HepG2 (cell line): Measurements from ENCODE around the gene RSF1. TPM values are rescaled to one million over a fixed set of nuclear protein-coding genes. Genes with fewer than 3 reads are reported as not detected.

Source experiments
- ATAC-seq: fragments of 200-7000 bp; cut with Tn5 transposase; 3 replicates; pipeline ENCODE4 v1.9.1; 2020; ENCODE audit warnings: mild to moderate bottlenecking, moderate library complexity
- BruUV-seq: library from RNA; stranded (reverse); fragments of 400-500 nt; replicated peaks from 2 replicates; lab custom pipeline; 2021; lab: Mats Ljungman, UMichigan
- CTCF ChIA-PET: fragments of 300-600 bp; formaldehyde crosslinking; extraction: SDS; loops from one replicate; lab custom pipeline; 2021; ENCODE audit warnings: low total read pairs, inconsistent platforms, low intra/inter-chr PET ratio; lab: Yijun Ruan, JAX
- POLR2A ChIA-PET: fragments of 350-600 bp; sonication (Branson Sonifier 250); formaldehyde crosslinking; loops from one replicate; lab custom pipeline; 2020; ENCODE audit warnings: antibody characterized with exemption, inconsistent platforms; lab: Yijun Ruan, JAX
- DNase-seq: peaks from one replicate; pipeline ENCODE4 v3.0.0-alpha.2; 2015; ENCODE audit warnings: low spot score
- FAIRE-seq: peaks from 3 replicates; lab custom pipeline; 2011; peaks lifted over from hg19 to GRCh38; lab: Jason Lieb, UNC
- H2AFZ ChIP-seq: one replicate; pipeline ENCODE4 v1.6.1; 2011; ENCODE audit warnings: low read length, inconsistent platforms
- H3K27ac ChIP-seq: fragments of 300-600 bp; 3 replicates; pipeline ENCODE4 v1.8.0; 2011; ENCODE audit warnings: mixed run types, mild to moderate bottlenecking, mixed read lengths, low read length, inconsistent platforms; ENCODE audit not compliant: insufficient read depth; ENCODE audit errors: extremely low read length
- H3K27me3 ChIP-seq, 2 experiments: fragments of 200-600 bp in 1 of 2; 2 replicates in 1 of 2; 3 replicates in 1 of 2; pipeline versions ENCODE4 v1.6.0 to v1.8.0; 2011; ENCODE audit warnings: low read length in 2 of 2, mild to moderate bottlenecking in 2 of 2, moderate library complexity in 2 of 2, inconsistent platforms in 1 of 2; ENCODE audit not compliant: insufficient read depth in 2 of 2, control insufficient read depth in 1 of 2
- H3K36me3 ChIP-seq, 2 experiments: fragments of 200-600 bp in 1 of 2; replicated peaks in 1 of 2; 2 replicates in 1 of 2; 3 replicates in 1 of 2; pipeline versions ENCODE4 v1.5.1 to v1.8.0; 2011; ENCODE audit warnings: low read length in 2 of 2, inconsistent platforms in 1 of 2; ENCODE audit not compliant: insufficient read depth in 2 of 2, control insufficient read depth in 1 of 2
- H3K4me1 ChIP-seq: 2 replicates; pipeline ENCODE4 v1.5.1; 2012; ENCODE audit warnings: low read length, inconsistent platforms; ENCODE audit not compliant: insufficient read depth
- H3K4me2 ChIP-seq: 2 replicates; pipeline ENCODE4 v1.6.0; 2011; ENCODE audit warnings: low read depth, low read length, inconsistent platforms
- H3K4me3 ChIP-seq, 3 experiments: fragments of 200-600 bp in 1 of 3; sonication (generic), shearing (Covaris generic) in 1 of 3; replicated peaks in 1 of 3; 2 replicates each; pipeline ENCODE4 v1.5.1; 2011 to 2016; ENCODE audit warnings: low read length in 3 of 3, inconsistent platforms in 2 of 3, low read depth in 2 of 3, mild to moderate bottlenecking in 2 of 3, control low read depth in 1 of 3, mixed read lengths in 1 of 3; ENCODE audit not compliant: insufficient read depth in 1 of 3
- H3K79me2 ChIP-seq: one replicate; pipeline ENCODE4 v1.6.1; 2011; ENCODE audit warnings: low read length, inconsistent platforms; ENCODE audit not compliant: insufficient read depth
- H3K9ac ChIP-seq: 2 replicates; pipeline ENCODE4 v1.6.0; 2011; ENCODE audit warnings: mild to moderate bottlenecking, low read depth, low read length, inconsistent platforms; ENCODE audit not compliant: insufficient read depth
- H3K9me3 ChIP-seq: 2 replicates; pipeline ENCODE4 v1.5.1; 2012; ENCODE audit warnings: mild to moderate bottlenecking, low read length
- H4K20me1 ChIP-seq: 2 replicates; pipeline ENCODE4 v1.6.0; 2011; ENCODE audit warnings: inconsistent platforms, mild to moderate bottlenecking, low read length, moderate library complexity; ENCODE audit not compliant: insufficient read depth
- ATF4 ChIP-seq, 2 experiments: fragments of 450-650 bp in 1 of 2; sonication (generic) in 1 of 2; formaldehyde crosslinking; IDR thresholded peaks; 2 replicates each; pipeline versions ENCODE4 v1.5.0 to v1.8.0; 2020 to 2022; ENCODE audit warnings: mild to moderate bottlenecking in 1 of 2, missing genetic modification reagents in 1 of 2
- CEBPG ChIP-seq: IDR thresholded peaks from 2 replicates; pipeline ENCODE4 v1.6.1; 2016
- MEIS1 ChIP-seq: sonication (generic); formaldehyde crosslinking; IDR thresholded peaks from 2 replicates; pipeline ENCODE4 v1.9.0; 2021; ENCODE audit warnings: mild to moderate bottlenecking, missing genetic modification reagents, moderate library complexity, borderline replicate concordance
- PAXIP1 ChIP-seq: sonication (generic); formaldehyde crosslinking; conservative IDR thresholded peaks from 2 replicates; pipeline ENCODE4 v1.4.0; 2020; ENCODE audit warnings: mild to moderate bottlenecking, missing genetic modification reagents, moderate library complexity
- ZNF318 ChIP-seq: sonication (generic); formaldehyde crosslinking; IDR thresholded peaks from 2 replicates; pipeline ENCODE4 v1.4.0; 2020; ENCODE audit warnings: mild to moderate bottlenecking, missing genetic modification reagents
- ZNF362 ChIP-seq: sonication (generic); formaldehyde crosslinking; IDR thresholded peaks from 2 replicates; pipeline ENCODE4 v1.4.0; 2020; ENCODE audit warnings: missing genetic modification reagents, mild to moderate bottlenecking, borderline replicate concordance
- WGBS: methylation state at CpG from one replicate; pipeline ENCODE4 v1.1.6; 2017; ENCODE audit warnings: low lambda C conversion rate; 5-methylcytosine and 5-hydroxymethylcytosine counted together
- in situ Hi-C: cut with HindIII; loops from 2 replicates; pipeline ENCODE4 v1.10.0; 2017; ENCODE audit warnings: low pct_unique_long_range_greater_than_20kb; ENCODE audit not compliant: extremely low pct_ligation_motif_present
- intact Hi-C: fragments of 100-400 bp; cut with micrococcal nuclease; formaldehyde crosslinking; loops from one replicate; pipeline ENCODE4 v1.10.0; 2022; ENCODE audit not compliant: unreplicated experiment
- polyA plus RNA-seq, 8 experiments: library from polyadenylated mRNA; depleted of rRNA in 3 of 8; stranded (reverse) in 7 of 8; unstranded in 1 of 8; fragments of >200 nt; fragmentation: Illumina TruSeq in 4 of 8; extraction: Trizol in 4 of 8; gene quantifications; 2 replicates each; pipeline versions ENCODE4 v1.2.1 to v1.2.3, GENCODE V29; 2011 to 2016; ENCODE audit warnings: low read depth in 4 of 8, missing spikeins in 1 of 8, mixed read lengths in 1 of 8; ENCODE audit not compliant: insufficient read depth in 1 of 8
- total RNA-seq, 5 experiments: library from RNA; depleted of rRNA; stranded (reverse); fragments of >200 nt; fragmentation: Illumina TruSeq; extraction: Trizol; gene quantifications; 2 replicates each; pipeline ENCODE4 v1.2.3, GENCODE V29; 2016; ENCODE audit warnings: low read depth in 1 of 5

The RSF1 gene
- total and polyA plus RNA-seq, 2 of the 13 experiments (the other 11 are each of a cell fraction or from before 2014, with no cell fraction given), result 15.5 to 33.1 TPM

- WGBS, result 29% methylated on average over 1 of the region's 1 CpG
- peaks cover 5% of the 10 kb centered on the region for H4K20me1 ChIP-seq
- peaks cover 26% of the 10 kb centered on the region for H3K4me1 ChIP-seq
- in situ Hi-C loops (no loop called here), intact Hi-C loops (no loop called here)
- no peak overlapping the region for H3K27ac ChIP-seq
- no peak for FAIRE-seq
- peak overlapping the region; percentile 26; the same call in 1 of the 2 replicates for H3K4me2 ChIP-seq
- H3K79me2 ChIP-seq, result peaks cover 16% of the 10 kb centered on the region
- ChIA-PET CTCF (no interaction called here), POLR2A (interaction anchor here (1.0 kb wide), 1 partner anchor 171 kb away, joined by 3 read pairs; the partner anchor contains the start of gene INTS4)
- H3K9me3 ChIP-seq, result no peaks in the 10 kb centered on the region
- H3K4me3 ChIP-seq, result no peak overlapping the region
- no peak overlapping the region for H2AFZ ChIP-seq
- no peak overlapping the region for H3K9ac ChIP-seq
- no peak for ATAC-seq
- no peaks in the 10 kb centered on the region; a peak in 1 of 5 replicates for H3K27me3 ChIP-seq
- no TSS peak for BruUV-seq
- H3K36me3 ChIP-seq, result no peaks in the 10 kb centered on the region
- peak; percentile 12 for DNase-seq
- TF ChIP-seq PAXIP1 (CRISPR knock-in tag) (no peak), CEBPG (peak; percentile 51; the same call in 1 of the 2 replicates), ZNF362 (CRISPR knock-in tag) (0 out of 2 replicates have a peak, but pooled peaks have one; percentile 11), MEIS1 (no peak), ZNF318 (CRISPR knock-in tag) (no peak), ATF4 (CRISPR knock-in tag; IDR thresholded peaks at IDR 0.05) (no peak)
Measured at GRCh38 chr11:77823775-77824174, 3.3 kb upstream of the RSF1 start.
